Measurements from ENCODE around the gene GLIS1. TPM values are rescaled to one million over a fixed set of nuclear protein-coding genes. Genes with fewer than 3 reads are reported as not detected.

GLIS1 gene
- total RNA-seq, 1 donor from 2014 or later, result not detected

GRCh38 chr1:53722025-53722424, 16.9 kb downstream of the GLIS1 start:
- no peaks in the 10 kb centered on the region for H3K4me1 Mint-ChIP-seq
- intact Hi-C loops (cut with micrococcal nuclease), result no loop called here
- no peak overlapping the region for H3K27ac Mint-ChIP-seq
- no peaks in the 10 kb centered on the region for H3K9me3 Mint-ChIP-seq
- ChIA-PET POLR2A (no interaction called here), CTCF (no interaction called here)
- H3K4me3 Mint-ChIP-seq, result no peak overlapping the region
- no peak for ATAC-seq (ENCODE audit: low read depth)
- DNase-seq, result no peak
- H3K36me3 Mint-ChIP-seq (ENCODE audit: low read depth), result no peaks in the 10 kb centered on the region
- H3K27me3 Mint-ChIP-seq, result peaks cover 9% of the 10 kb centered on the region
- TF ChIP-seq CTCF (IDR thresholded peaks at IDR 0.05), result no peak

- no peaks in the 10 kb centered on the region for H3K4me1 Mint-ChIP-seq
- H3K4me3 Mint-ChIP-seq, result no peak overlapping the region
- no peak overlapping the region for H3K27ac Mint-ChIP-seq
- intact Hi-C loops (cut with micrococcal nuclease), result no loop called here
- TF ChIP-seq CTCF (IDR thresholded peaks at IDR 0.05), result no peak
- DNase-seq (no peak), ATAC-seq (ENCODE audit: low read depth) (no peak)
- CTCF ChIA-PET, result no interaction called here
- peaks cover 9% of the 10 kb centered on the region for H3K27me3 Mint-ChIP-seq
- no peaks in the 10 kb centered on the region for H3K9me3 Mint-ChIP-seq
- H3K36me3 Mint-ChIP-seq (ENCODE audit: low read depth), result no peaks in the 10 kb centered on the region
- POLR2A ChIA-PET, result no interaction called here
Observed at GRCh38 chr1:53721088-53721487, 17.9 kb downstream of the GLIS1 start.

- no peak for ATAC-seq (ENCODE audit: low read depth)
- H3K9me3 Mint-ChIP-seq, result no peaks in the 10 kb centered on the region
- POLR2A ChIA-PET, result no interaction called here
Observed at GRCh38 chr1:53719469-53719868, 19.5 kb downstream of the GLIS1 start.

GRCh38 chr1:53718443-53718842, 20.5 kb downstream of the GLIS1 start:
- ChIA-PET POLR2A (no interaction called here), CTCF (no interaction called here)
- Mint-ChIP-seq H3K4me3 (no peak overlapping the region), H3K36me3 (ENCODE audit: low read depth) (no peaks in the 10 kb centered on the region), H3K27me3 (peaks cover 1% of the 10 kb centered on the region), H3K27ac (no peak overlapping the region), H3K9me3 (no peaks in the 10 kb centered on the region), H3K4me1 (no peaks in the 10 kb centered on the region)
- DNase-seq (no peak), ATAC-seq (ENCODE audit: low read depth) (no peak)
- no peak for TF ChIP-seq CTCF (IDR thresholded peaks at IDR 0.05)
- intact Hi-C loops (cut with micrococcal nuclease), result no loop called here

More at GRCh38 chr1:53719469-53719868, 19.5 kb downstream of the GLIS1 start:
- H3K4me1 Mint-ChIP-seq, result no peaks in the 10 kb centered on the region
- H3K36me3 Mint-ChIP-seq (ENCODE audit: low read depth), result no peaks in the 10 kb centered on the region
- H3K4me3 Mint-ChIP-seq, result no peak overlapping the region
- TF ChIP-seq CTCF (IDR thresholded peaks at IDR 0.05), result no peak
- no peak for DNase-seq
- H3K27ac Mint-ChIP-seq, result no peak overlapping the region
- peaks cover 1% of the 10 kb centered on the region for H3K27me3 Mint-ChIP-seq
- intact Hi-C loops (cut with micrococcal nuclease), result no loop called here
- CTCF ChIA-PET, result no interaction called here

GRCh38 chr1:53717025-53717804, 21.7 kb downstream of the GLIS1 start:
- ATAC-seq (ENCODE audit: low read depth), result no peak
- Mint-ChIP-seq H3K27ac (no peak overlapping the region), H3K9me3 (no peaks in the 10 kb centered on the region), H3K4me1 (no peaks in the 10 kb centered on the region), H3K4me3 (no peak overlapping the region), H3K36me3 (ENCODE audit: low read depth) (no peaks in the 10 kb centered on the region), H3K27me3 (peaks cover 1% of the 10 kb centered on the region)
- no peak for DNase-seq
- POLR2A ChIA-PET, result no interaction called here
- TF ChIP-seq CTCF (IDR thresholded peaks at IDR 0.05), result no peak
- CTCF ChIA-PET, result no interaction called here
- intact Hi-C loops (cut with micrococcal nuclease), result no loop called here
